Keratinocyte (primary cell): ENCODE measurements around the gene PRAME. TPM values are rescaled to one million over a fixed set of nuclear protein-coding genes. Genes with fewer than 3 reads are reported as not detected.

Source experiments
- DNase-seq: peaks from one replicate; pipeline ENCODE4 v3.0.0-alpha.2; 2011; ENCODE audit warnings: low read depth, missing footprints, low spot score
- FAIRE-seq: peaks from 2 replicates; lab custom pipeline; 2011; peaks lifted over from hg19 to GRCh38; lab: Jason Lieb, UNC
- H2AFZ ChIP-seq: 2 replicates; pipeline ENCODE4 v1.6.0; 2012; ENCODE audit warnings: low read length, control low read depth, inconsistent platforms; ENCODE audit not compliant: control insufficient read depth
- H3K27ac ChIP-seq: 2 replicates; pipeline ENCODE4 v1.5.1; 2011; ENCODE audit warnings: low read length; ENCODE audit not compliant: control insufficient read depth, insufficient read depth
- H3K27me3 ChIP-seq: 3 replicates; pipeline ENCODE4 v1.6.0; 2011; ENCODE audit warnings: low read length; ENCODE audit not compliant: control insufficient read depth, insufficient read depth; ENCODE audit errors: extremely low read depth
- H3K36me3 ChIP-seq, 2 experiments: 2 replicates in 1 of 2; 3 replicates in 1 of 2; pipeline ENCODE4 v1.5.1; 2011; ENCODE audit warnings: low read length in 2 of 2, mild to moderate bottlenecking in 1 of 2; ENCODE audit not compliant: control insufficient read depth in 2 of 2, insufficient read depth in 2 of 2; ENCODE audit errors: extremely low read depth in 1 of 2
- H3K4me1 ChIP-seq: 3 replicates; pipeline ENCODE4 v1.5.1; 2011; ENCODE audit warnings: low read length; ENCODE audit not compliant: control insufficient read depth, insufficient read depth; ENCODE audit errors: extremely low read depth
- H3K4me2 ChIP-seq: 3 replicates; pipeline ENCODE4 v1.6.0; 2011; ENCODE audit warnings: low read depth, low read length; ENCODE audit not compliant: control insufficient read depth, insufficient read depth; ENCODE audit errors: extremely low read depth
- H3K4me3 ChIP-seq, 3 experiments: fragments of 200-600 bp in 1 of 3; sonication (generic) in 1 of 3; 2 replicates in 2 of 3; 3 replicates in 1 of 3; pipeline ENCODE4 v1.5.1; 2011 to 2016; ENCODE audit warnings: low read length in 3 of 3, mild to moderate bottlenecking in 3 of 3, control low read depth in 2 of 3, inconsistent platforms in 1 of 3, low read depth in 1 of 3, mixed read lengths in 1 of 3, mixed run types in 1 of 3, moderate library complexity in 1 of 3; ENCODE audit not compliant: control insufficient read depth in 2 of 3, insufficient read depth in 2 of 3; ENCODE audit errors: extremely low read depth in 1 of 3
- H3K79me2 ChIP-seq: 2 replicates; pipeline ENCODE4 v1.6.0; 2012; ENCODE audit warnings: low read length; ENCODE audit not compliant: control insufficient read depth, insufficient read depth
- H3K9ac ChIP-seq: 3 replicates; pipeline ENCODE4 v1.6.0; 2011; ENCODE audit warnings: low read length; ENCODE audit not compliant: control insufficient read depth, insufficient read depth; ENCODE audit errors: extremely low read depth
- H3K9me1 ChIP-seq: 3 replicates; pipeline ENCODE4 v1.6.0; 2011; ENCODE audit warnings: low read length; ENCODE audit not compliant: control insufficient read depth, insufficient read depth; ENCODE audit errors: extremely low read depth
- H3K9me3 ChIP-seq: 2 replicates; pipeline ENCODE4 v1.5.1; 2012; ENCODE audit warnings: low read depth, low read length; ENCODE audit not compliant: control insufficient read depth
- H4K20me1 ChIP-seq: 3 replicates; pipeline ENCODE4 v1.6.0; 2011; ENCODE audit warnings: low read length; ENCODE audit not compliant: control insufficient read depth, insufficient read depth; ENCODE audit errors: extremely low read depth
- EZH2 ChIP-seq: IDR thresholded peaks from one replicate; pipeline ENCODE4 v1.6.1; 2012; ENCODE audit warnings: inconsistent platforms, mild to moderate bottlenecking, low read length, moderate library complexity
- dilution Hi-C: fragments of 300-500 bp; cut with MboI; formaldehyde crosslinking; loops from one replicate; pipeline ENCODE4 v1.7.0; 2020; ENCODE audit warnings: low sequenced_read_pairs; ENCODE audit not compliant: extremely low pct_ligation_motif_present
- polyA plus RNA-seq, 5 experiments: library from polyadenylated mRNA; depleted of rRNA in 3 of 5; stranded (reverse) in 3 of 5; stranded (forward) in 1 of 5; unstranded in 1 of 5; fragments of >200 nt; gene quantifications; 1 replicate in 1 of 5; 2 replicates in 3 of 5; 3 replicates in 1 of 5; pipeline versions ENCODE4 v1.2.1 to v1.2.3, GENCODE V29; 2011 to 2012; ENCODE audit warnings: missing spikeins in 2 of 5, low read depth in 1 of 5, low replicate concordance in 1 of 5
- TF ChIP-seq, protein P1 (sequence below), 3 experiments: IDR thresholded peaks in 1 of 3; conservative IDR thresholded peaks in 1 of 3; optimal IDR thresholded peaks in 1 of 3; 2 replicates in 2 of 3; 3 replicates in 1 of 3; pipeline versions ENCODE3 to v1.5.1; 2011; ENCODE audit warnings: low read length in 3 of 3, mild to moderate bottlenecking in 3 of 3, moderate library complexity in 2 of 3, control low read depth in 1 of 3, inconsistent platforms in 1 of 3; ENCODE audit not compliant: insufficient read depth in 2 of 3; ENCODE audit errors: extremely low read depth in 1 of 3

Gene PRAME
- polyA plus RNA-seq, 1 donor (not counting 4 experiments of a cell fraction or from before 2014, with no cell fraction given): 0.05 TPM

DNA sequence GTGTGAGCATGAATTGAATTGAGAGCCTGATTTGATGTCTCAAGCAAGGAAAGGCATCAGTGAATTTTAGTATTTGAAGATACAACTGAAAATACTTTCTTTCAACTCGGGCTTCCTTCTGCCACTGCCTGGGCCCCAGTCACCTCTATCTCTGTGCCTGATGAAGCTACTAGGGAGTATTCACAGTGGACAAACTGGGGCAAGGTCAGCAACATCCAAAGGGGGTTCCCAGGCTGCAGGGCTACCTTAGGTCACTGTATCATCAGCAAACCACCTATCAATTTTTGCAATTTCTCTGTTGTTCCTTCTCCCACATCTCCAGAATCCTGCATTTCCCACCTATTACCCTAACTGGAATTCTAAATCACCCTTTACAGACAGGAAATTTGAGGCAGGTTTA is 10.2 kb downstream of the PRAME start:
- H4K20me1 ChIP-seq: no peaks in the 10 kb centered on the region
- dilution Hi-C loops: no loop called here
- H3K9me3 ChIP-seq: no peaks in the 10 kb centered on the region

DNA sequence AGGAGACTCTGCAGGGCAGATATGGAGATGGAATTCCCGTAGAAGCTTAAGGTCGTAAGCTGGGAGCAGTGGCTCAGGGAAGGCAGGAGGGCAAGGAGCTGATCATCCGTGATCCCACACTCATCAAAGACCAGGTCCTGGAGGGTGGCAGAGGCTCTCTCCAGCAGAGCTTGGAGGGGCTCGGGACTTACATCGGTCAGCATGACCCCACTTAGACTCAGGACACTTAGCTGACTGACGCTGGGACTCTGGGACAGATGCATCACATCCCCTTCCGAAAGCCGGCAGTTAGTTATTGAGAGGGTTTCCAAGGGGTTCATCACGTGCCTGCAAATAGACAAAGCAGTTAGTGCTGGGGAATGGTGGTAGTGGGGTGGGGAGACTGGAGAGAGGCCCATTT is 10.7 kb downstream of the PRAME start:
- no peak overlapping the region for H2AFZ ChIP-seq
- H3K9me3 ChIP-seq: no peaks in the 10 kb centered on the region
- TF ChIP-seq EZH2: no peak
- no peak overlapping the region for H3K27ac ChIP-seq
- no peaks in the 10 kb centered on the region for H4K20me1 ChIP-seq
- no peaks in the 10 kb centered on the region for H3K9me1 ChIP-seq
- H3K4me3 ChIP-seq: no peak overlapping the region
- no peaks in the 10 kb centered on the region for H3K79me2 ChIP-seq
- FAIRE-seq (no peak), DNase-seq (no peak)
- H3K9ac ChIP-seq: no peak overlapping the region
- dilution Hi-C loops: no loop called here
- H3K4me1 ChIP-seq: no peaks in the 10 kb centered on the region
- H3K4me2 ChIP-seq: no peak overlapping the region
- H3K27me3 ChIP-seq: no peaks in the 10 kb centered on the region
- H3K36me3 ChIP-seq: no peaks in the 10 kb centered on the region

More for the DNA sequence above, 10.2 kb downstream of the PRAME start:
- no peaks in the 10 kb centered on the region for H3K4me1 ChIP-seq
- no peak overlapping the region for H3K4me2 ChIP-seq
- no peaks in the 10 kb centered on the region for H3K9me1 ChIP-seq
- no peak for FAIRE-seq
- no peaks in the 10 kb centered on the region for H3K79me2 ChIP-seq
- TF ChIP-seq, protein P1, sequence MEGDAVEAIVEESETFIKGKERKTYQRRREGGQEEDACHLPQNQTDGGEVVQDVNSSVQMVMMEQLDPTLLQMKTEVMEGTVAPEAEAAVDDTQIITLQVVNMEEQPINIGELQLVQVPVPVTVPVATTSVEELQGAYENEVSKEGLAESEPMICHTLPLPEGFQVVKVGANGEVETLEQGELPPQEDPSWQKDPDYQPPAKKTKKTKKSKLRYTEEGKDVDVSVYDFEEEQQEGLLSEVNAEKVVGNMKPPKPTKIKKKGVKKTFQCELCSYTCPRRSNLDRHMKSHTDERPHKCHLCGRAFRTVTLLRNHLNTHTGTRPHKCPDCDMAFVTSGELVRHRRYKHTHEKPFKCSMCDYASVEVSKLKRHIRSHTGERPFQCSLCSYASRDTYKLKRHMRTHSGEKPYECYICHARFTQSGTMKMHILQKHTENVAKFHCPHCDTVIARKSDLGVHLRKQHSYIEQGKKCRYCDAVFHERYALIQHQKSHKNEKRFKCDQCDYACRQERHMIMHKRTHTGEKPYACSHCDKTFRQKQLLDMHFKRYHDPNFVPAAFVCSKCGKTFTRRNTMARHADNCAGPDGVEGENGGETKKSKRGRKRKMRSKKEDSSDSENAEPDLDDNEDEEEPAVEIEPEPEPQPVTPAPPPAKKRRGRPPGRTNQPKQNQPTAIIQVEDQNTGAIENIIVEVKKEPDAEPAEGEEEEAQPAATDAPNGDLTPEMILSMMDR (optimal IDR thresholded peaks at IDR 0.05 in 1 of 3, IDR thresholded peaks at IDR 0.05 in 1 of 3, conservative IDR thresholded peaks at IDR 0.05 in 1 of 3; ENCODE audit: extremely low read depth in 1 of 3, insufficient read depth in 2 of 3, low read length in 3 of 3): no peak
- TF ChIP-seq EZH2: no peak
- no peaks in the 10 kb centered on the region for H3K36me3 ChIP-seq
- DNase-seq: no peak
- no peak overlapping the region for H3K27ac ChIP-seq
- no peak overlapping the region for H3K9ac ChIP-seq
- H3K4me3 ChIP-seq: no peak overlapping the region
- H3K27me3 ChIP-seq: no peaks in the 10 kb centered on the region
- H2AFZ ChIP-seq: no peak overlapping the region

DNA sequence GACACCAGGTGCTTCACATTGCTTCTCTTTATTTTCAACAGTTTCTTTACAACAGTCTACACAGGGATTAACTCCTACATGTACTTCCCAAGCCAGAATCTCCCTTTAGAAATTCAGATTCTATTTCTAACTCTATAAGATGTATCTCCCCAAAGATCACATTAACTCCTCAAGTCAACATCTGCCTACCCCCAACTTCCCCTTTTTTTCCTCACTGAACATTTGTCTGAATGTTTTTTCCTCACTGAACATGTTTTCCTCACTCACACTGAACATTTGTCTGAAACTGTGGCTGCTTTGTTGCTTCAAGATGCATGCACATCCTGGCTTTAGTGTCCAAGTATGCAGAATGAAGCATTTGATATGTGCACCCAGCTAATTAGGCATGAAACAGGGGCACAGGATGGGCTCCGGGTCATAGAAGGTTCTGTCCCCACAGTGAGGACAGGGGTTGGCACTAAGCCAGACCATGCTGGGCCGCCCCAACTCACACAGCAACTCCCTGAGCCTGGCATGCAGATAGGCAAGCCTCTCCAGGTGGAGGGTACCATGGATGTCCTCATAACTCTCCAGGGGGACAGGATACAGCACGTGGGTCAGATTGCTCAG is 11.3 kb downstream of the PRAME start:
- Histone ChIP-seq H3K36me3 (no peaks in the 10 kb centered on the region), H3K9ac (no peak overlapping the region), H3K4me1 (no peaks in the 10 kb centered on the region), H3K79me2 (no peaks in the 10 kb centered on the region), H4K20me1 (no peaks in the 10 kb centered on the region), H3K27me3 (no peaks in the 10 kb centered on the region), H3K4me2 (no peak overlapping the region), H3K27ac (no peak overlapping the region), H3K4me3 (no peak overlapping the region), H3K9me3 (no peaks in the 10 kb centered on the region), H3K9me1 (no peaks in the 10 kb centered on the region), H2AFZ (no peak overlapping the region)
- FAIRE-seq: no peak
- no peak for TF ChIP-seq EZH2
- TF ChIP-seq, protein P1 (optimal IDR thresholded peaks at IDR 0.05 in 1 of 3, IDR thresholded peaks at IDR 0.05 in 1 of 3, conservative IDR thresholded peaks at IDR 0.05 in 1 of 3; ENCODE audit: extremely low read depth in 1 of 3, insufficient read depth in 2 of 3, low read length in 3 of 3): no peak
- DNase-seq: no peak
- dilution Hi-C loops: no loop called here
